GM23338 (cell line): ENCODE measurements around the gene DNAJC9.

Source experiments
- CTCF ChIP-seq, 2 experiments: fragments of 200-600 bp in 1 of 2; sonication (generic) in 1 of 2; conservative IDR thresholded peaks; 2 replicates each; pipeline versions ENCODE4 v1.5.1 to v1.6.1; 2016 to 2017; ENCODE audit warnings: antibody characterized with exemption in 2 of 2, low read depth in 2 of 2, mild to moderate bottlenecking in 2 of 2, moderate library complexity in 1 of 2
- POLR2AphosphoS5 ChIP-seq: IDR thresholded peaks from 2 replicates; pipeline ENCODE4 v1.6.1; 2016; ENCODE audit warnings: antibody characterized with exemption, low read depth

GRCh38 chr10:73247509-73248258 is 629 bp upstream of the DNAJC9 start:
- no peak for TF ChIP-seq POLR2AphosphoS5
- TF ChIP-seq CTCF (conservative IDR thresholded peaks at IDR 0.05; ENCODE audit: low read depth in 2 of 2): no peak
